ENCODE results near the gene EHHADH. TPM values are rescaled to one million over a fixed set of nuclear protein-coding genes. Genes with fewer than 3 reads are reported as not detected.
"Not testable (repeated sequence)": the region's sequence is repeated elsewhere in the genome, so short reads cannot be mapped to it uniquely, and the experiment has no call there.

EHHADH gene
- total and polyA plus RNA-seq, 9 of the 15 experiments (the other 6 are each of a cell fraction or from before 2014, with no cell fraction given): 3.6 to 6.4 (median 5.4) TPM

DNA sequence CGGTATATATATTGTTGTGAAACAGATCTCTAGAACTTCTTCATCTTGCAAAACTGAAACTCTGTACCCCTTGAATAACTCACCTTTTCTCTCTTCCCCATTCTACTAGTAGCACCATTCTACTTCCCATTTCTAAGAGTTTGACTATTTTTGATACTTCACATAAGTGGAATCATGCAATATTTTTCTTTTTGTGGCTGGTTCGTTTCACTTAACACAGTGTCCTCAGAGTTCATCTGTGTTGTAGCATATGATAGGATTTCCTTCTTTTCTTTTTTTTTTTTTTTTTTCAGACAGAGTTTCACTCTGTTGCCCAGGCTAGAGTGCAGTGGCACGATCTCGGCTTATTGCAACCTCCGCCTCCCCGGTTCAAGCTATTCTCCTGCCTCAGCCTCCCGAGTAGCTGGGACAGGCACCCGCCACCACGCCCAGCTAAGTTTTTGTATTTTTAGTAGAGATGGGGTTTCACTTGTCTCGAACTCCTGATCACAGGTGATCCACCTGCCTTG, 46.1 kb upstream of the EHHADH start:
- H2AFZ ChIP-seq (ENCODE audit: low read depth, low read length): peak overlapping the region; percentile 70
- H4K20me1 ChIP-seq (replicated peaks; ENCODE audit: control insufficient read depth, insufficient read depth, low read length); H3K27me3 ChIP-seq (ENCODE audit: control insufficient read depth in 2 of 2, insufficient read depth in 2 of 2, low read length in 2 of 2); POLR2A ChIA-PET; DNase-seq (ENCODE audit: extremely low read depth in 1 of 4, low spot score in 3 of 4); H3K4me2 ChIP-seq (ENCODE audit: insufficient read depth, low read length); H3K9me3 ChIP-seq (replicated peaks; ENCODE audit: control insufficient read depth, insufficient read depth, low read depth, low read length); H3K79me2 ChIP-seq (ENCODE audit: control insufficient read depth, insufficient read depth, low read length); BruUV-seq (replicated peaks); CTCF ChIA-PET (ENCODE audit: low intra/inter-chr PET ratio); ATAC-seq; H3K9ac ChIP-seq (ENCODE audit: insufficient read depth in 1 of 2, low read depth in 2 of 2, low read length in 2 of 2); H3K9me1 ChIP-seq (ENCODE audit: control insufficient read depth, insufficient read depth, low read length); intact Hi-C loops (cut with micrococcal nuclease); FAIRE-seq; H3K4me3 ChIP-seq; in situ Hi-C loops (cut with MboI); H3K36me3 ChIP-seq (ENCODE audit: control insufficient read depth, insufficient read depth, low read length): not testable (repeated sequence)
- WGBS (ENCODE audit: insufficient coverage, low coverage, missing lambda C conversion rate): 81% methylated on average over 10 of the region's 10 CpGs
- peaks cover 7 to 31% of the 10 kb centered on the region in 2 experiments for H3K4me1 ChIP-seq (replicated peaks in 1 of 2; ENCODE audit: control insufficient read depth in 2 of 2, insufficient read depth in 2 of 2, low read length in 2 of 2)
- peak overlapping the region; percentile 18; the same call in 1 of the 3 replicates for H3K27ac ChIP-seq (ENCODE audit: extremely low read depth, low read depth, low read length)

DNA sequence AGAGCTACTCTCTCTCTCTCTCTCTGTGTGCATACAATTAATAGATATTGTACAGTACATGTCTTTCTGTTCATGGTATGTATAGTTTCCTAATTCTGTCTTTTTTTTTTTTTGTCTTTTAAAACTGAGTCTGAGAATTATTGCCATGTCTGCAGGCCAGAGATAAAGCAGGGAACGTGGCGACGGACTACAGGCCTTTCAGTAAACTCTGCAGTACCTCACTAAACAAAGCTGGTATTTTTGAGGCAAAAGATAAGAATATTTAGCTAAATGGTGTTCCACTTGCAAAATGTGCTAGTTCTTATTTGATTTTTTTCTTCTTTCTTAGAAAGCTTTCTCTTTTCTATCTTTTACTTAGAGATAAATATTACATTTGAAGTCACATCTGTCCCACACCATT, 44.0 kb upstream of the EHHADH start:
- H4K20me1 ChIP-seq (replicated peaks; ENCODE audit: control insufficient read depth, insufficient read depth, low read length): no peaks in the 10 kb centered on the region
- peaks cover 7 to 31% of the 10 kb centered on the region in 2 experiments for H3K4me1 ChIP-seq (replicated peaks in 1 of 2; ENCODE audit: control insufficient read depth in 2 of 2, insufficient read depth in 2 of 2, low read length in 2 of 2)
- H3K27me3 ChIP-seq (ENCODE audit: control insufficient read depth in 2 of 2, insufficient read depth in 2 of 2, low read length in 2 of 2): no peaks in the 10 kb centered on the region
- in situ Hi-C loops (cut with MboI): no loop called here
- peak overlapping the region; percentile 62; the same call in 2 of the 3 replicates for H3K27ac ChIP-seq (ENCODE audit: extremely low read depth, low read depth, low read length)
- no peaks in the 10 kb centered on the region for H3K9me1 ChIP-seq (ENCODE audit: control insufficient read depth, insufficient read depth, low read length)
- ChIA-PET CTCF (ENCODE audit: low intra/inter-chr PET ratio) (no interaction called here), POLR2A (no interaction called here)
- H2AFZ ChIP-seq (ENCODE audit: low read depth, low read length): peak overlapping the region; percentile 92
- intact Hi-C loops (cut with micrococcal nuclease): no loop called here
- no peak overlapping the region for H3K4me3 ChIP-seq
- BruUV-seq (replicated peaks): no TSS peak
- H3K36me3 ChIP-seq (ENCODE audit: control insufficient read depth, insufficient read depth, low read length): no peaks in the 10 kb centered on the region
- H3K9ac ChIP-seq (ENCODE audit: insufficient read depth in 1 of 2, low read depth in 2 of 2, low read length in 2 of 2): peak overlapping the region in 1 of 2 experiments; percentile 36; a peak in 1 of 4 replicates
- FAIRE-seq (peak; percentile 88), DNase-seq (ENCODE audit: extremely low read depth in 1 of 4, low spot score in 3 of 4) (peak; percentile 14 to 83 (median 44)), ATAC-seq (peak; percentile 81)
- 0% methylated on average over 3 of the region's 3 CpGs for WGBS (ENCODE audit: insufficient coverage, low coverage, missing lambda C conversion rate)
- H3K79me2 ChIP-seq (ENCODE audit: control insufficient read depth, insufficient read depth, low read length): no peaks in the 10 kb centered on the region
- no peaks in the 10 kb centered on the region for H3K9me3 ChIP-seq (replicated peaks; ENCODE audit: control insufficient read depth, insufficient read depth, low read depth, low read length)
- H3K4me2 ChIP-seq (ENCODE audit: insufficient read depth, low read length): no peak overlapping the region
- TF ChIP-seq STAT5B (CRISPR knock-in tag; IDR thresholded peaks at IDR 0.05): no peak
- TF ChIP-seq POLR2A (conservative IDR thresholded peaks at IDR 0.05): no peak
- TF ChIP-seq, protein P1, sequence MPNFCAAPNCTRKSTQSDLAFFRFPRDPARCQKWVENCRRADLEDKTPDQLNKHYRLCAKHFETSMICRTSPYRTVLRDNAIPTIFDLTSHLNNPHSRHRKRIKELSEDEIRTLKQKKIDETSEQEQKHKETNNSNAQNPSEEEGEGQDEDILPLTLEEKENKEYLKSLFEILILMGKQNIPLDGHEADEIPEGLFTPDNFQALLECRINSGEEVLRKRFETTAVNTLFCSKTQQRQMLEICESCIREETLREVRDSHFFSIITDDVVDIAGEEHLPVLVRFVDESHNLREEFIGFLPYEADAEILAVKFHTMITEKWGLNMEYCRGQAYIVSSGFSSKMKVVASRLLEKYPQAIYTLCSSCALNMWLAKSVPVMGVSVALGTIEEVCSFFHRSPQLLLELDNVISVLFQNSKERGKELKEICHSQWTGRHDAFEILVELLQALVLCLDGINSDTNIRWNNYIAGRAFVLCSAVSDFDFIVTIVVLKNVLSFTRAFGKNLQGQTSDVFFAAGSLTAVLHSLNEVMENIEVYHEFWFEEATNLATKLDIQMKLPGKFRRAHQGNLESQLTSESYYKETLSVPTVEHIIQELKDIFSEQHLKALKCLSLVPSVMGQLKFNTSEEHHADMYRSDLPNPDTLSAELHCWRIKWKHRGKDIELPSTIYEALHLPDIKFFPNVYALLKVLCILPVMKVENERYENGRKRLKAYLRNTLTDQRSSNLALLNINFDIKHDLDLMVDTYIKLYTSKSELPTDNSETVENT (CRISPR knock-in tag; IDR thresholded peaks at IDR 0.05): no peak
- TF ChIP-seq BDP1 (IDR thresholded peaks at IDR 0.05; ENCODE audit: insufficient read depth, insufficient read length): no peak
- TF ChIP-seq PML (IDR thresholded peaks at IDR 0.05; ENCODE audit: low read length): peak; percentile 44; the same call in 1 of the 2 replicates
- TF ChIP-seq, protein P2, sequence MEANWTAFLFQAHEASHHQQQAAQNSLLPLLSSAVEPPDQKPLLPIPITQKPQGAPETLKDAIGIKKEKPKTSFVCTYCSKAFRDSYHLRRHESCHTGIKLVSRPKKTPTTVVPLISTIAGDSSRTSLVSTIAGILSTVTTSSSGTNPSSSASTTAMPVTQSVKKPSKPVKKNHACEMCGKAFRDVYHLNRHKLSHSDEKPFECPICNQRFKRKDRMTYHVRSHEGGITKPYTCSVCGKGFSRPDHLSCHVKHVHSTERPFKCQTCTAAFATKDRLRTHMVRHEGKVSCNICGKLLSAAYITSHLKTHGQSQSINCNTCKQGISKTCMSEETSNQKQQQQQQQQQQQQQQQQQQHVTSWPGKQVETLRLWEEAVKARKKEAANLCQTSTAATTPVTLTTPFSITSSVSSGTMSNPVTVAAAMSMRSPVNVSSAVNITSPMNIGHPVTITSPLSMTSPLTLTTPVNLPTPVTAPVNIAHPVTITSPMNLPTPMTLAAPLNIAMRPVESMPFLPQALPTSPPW (CRISPR knock-in tag; IDR thresholded peaks at IDR 0.05): no peak
- TF ChIP-seq CC2D1A (IDR thresholded peaks at IDR 0.05): no peak; the same call in 1 of the 2 replicates
- TF ChIP-seq RNF2 (IDR thresholded peaks at IDR 0.05): no peak
- TF ChIP-seq, protein P3, sequence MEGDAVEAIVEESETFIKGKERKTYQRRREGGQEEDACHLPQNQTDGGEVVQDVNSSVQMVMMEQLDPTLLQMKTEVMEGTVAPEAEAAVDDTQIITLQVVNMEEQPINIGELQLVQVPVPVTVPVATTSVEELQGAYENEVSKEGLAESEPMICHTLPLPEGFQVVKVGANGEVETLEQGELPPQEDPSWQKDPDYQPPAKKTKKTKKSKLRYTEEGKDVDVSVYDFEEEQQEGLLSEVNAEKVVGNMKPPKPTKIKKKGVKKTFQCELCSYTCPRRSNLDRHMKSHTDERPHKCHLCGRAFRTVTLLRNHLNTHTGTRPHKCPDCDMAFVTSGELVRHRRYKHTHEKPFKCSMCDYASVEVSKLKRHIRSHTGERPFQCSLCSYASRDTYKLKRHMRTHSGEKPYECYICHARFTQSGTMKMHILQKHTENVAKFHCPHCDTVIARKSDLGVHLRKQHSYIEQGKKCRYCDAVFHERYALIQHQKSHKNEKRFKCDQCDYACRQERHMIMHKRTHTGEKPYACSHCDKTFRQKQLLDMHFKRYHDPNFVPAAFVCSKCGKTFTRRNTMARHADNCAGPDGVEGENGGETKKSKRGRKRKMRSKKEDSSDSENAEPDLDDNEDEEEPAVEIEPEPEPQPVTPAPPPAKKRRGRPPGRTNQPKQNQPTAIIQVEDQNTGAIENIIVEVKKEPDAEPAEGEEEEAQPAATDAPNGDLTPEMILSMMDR (IDR thresholded peaks at IDR 0.05 in 2 of 3, conservative IDR thresholded peaks at IDR 0.05 in 1 of 3; ENCODE audit: insufficient read depth in 2 of 3, low read depth in 1 of 3, low read length in 3 of 3): no peak

All from K562 (cell line).